ENCODE measurements around the gene USF2.

The USF2 gene

GRCh38 chr19:35316560-35316959 is 47.8 kb downstream of the USF2 start:
- H3K4me3 ChIP-seq (ENCODE audit: low read length), result no peak overlapping the region
- no peak for TF ChIP-seq CTCF (conservative IDR thresholded peaks at IDR 0.05; ENCODE audit: low read depth, low read length)
- no peak for DNase-seq (ENCODE audit: low read depth)

DNA sequence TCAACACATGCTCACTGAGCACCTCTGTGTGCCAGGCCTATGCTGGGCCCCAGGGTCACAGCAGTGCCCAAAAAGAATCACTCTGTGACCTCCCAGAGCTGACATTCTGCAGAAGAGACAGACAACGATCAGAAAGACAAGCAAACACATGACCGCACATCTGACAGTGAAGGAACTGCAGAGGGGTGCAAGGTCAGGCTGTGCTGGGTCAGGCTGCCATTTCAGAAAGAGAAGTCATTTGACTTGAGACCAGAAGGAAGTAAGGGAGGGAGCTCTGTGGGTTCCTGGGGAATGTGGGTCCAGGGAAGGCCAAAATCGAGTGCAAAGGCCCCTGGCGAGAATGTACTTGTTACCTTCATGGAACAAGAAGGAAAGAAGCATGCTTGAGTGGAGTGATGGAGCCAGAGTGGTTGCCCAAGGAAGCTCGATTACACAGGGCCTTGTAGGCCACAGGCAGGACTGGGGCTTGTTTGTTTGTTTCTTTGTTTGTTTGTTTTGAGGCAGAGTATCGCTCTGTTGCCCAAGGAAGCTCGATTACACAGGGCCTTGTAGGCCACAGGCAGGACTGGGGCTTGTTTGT is 48.8 kb downstream of the USF2 start:
- no peak for DNase-seq (ENCODE audit: low read depth)
- TF ChIP-seq CTCF (conservative IDR thresholded peaks at IDR 0.05; ENCODE audit: low read depth, low read length), result no peak
- no peak overlapping the region for H3K4me3 ChIP-seq (ENCODE audit: low read length)

DNA sequence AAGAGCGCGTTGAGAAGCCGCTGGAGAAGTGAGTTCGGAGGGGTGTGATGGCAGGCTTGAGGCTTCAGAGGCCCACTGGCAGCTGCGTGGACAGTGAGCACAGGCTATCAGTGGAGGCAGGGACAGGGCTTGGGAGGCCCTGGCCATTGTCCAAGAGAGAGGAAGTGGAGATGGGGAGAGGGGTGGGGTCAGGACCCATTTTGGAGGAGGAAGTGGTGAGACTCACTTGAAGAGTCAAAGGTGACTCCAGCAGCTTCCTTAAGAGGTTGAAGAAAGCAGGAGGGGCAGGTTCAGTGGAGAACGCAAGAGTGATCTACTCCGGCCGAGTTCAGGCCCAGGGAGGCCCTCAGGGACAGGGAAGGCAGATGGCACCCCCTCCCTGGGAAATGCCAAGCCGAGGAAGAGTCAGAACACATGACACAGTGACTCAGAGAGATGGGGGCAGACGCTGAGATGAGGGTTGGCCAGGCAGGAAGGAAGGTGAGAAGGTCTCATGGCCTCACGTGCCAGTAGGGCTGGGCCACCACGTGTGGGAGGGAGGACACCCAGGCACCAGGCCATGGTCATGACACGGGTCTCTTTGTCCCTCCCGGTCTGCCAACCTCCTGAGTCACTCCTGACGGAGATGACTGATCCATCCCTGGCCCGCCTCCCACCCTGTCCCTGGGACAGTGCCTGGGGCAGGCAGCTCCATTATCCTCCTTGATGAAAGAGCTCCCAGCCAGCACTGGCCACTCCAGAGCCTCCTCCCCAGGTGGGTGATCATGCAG is 50.1 kb downstream of the USF2 start:
- no peak overlapping the region for H3K4me3 ChIP-seq (ENCODE audit: low read length)
- TF ChIP-seq CTCF (conservative IDR thresholded peaks at IDR 0.05; ENCODE audit: low read depth, low read length), result no peak
- peak; percentile 35 for DNase-seq (ENCODE audit: low read depth)

DNA sequence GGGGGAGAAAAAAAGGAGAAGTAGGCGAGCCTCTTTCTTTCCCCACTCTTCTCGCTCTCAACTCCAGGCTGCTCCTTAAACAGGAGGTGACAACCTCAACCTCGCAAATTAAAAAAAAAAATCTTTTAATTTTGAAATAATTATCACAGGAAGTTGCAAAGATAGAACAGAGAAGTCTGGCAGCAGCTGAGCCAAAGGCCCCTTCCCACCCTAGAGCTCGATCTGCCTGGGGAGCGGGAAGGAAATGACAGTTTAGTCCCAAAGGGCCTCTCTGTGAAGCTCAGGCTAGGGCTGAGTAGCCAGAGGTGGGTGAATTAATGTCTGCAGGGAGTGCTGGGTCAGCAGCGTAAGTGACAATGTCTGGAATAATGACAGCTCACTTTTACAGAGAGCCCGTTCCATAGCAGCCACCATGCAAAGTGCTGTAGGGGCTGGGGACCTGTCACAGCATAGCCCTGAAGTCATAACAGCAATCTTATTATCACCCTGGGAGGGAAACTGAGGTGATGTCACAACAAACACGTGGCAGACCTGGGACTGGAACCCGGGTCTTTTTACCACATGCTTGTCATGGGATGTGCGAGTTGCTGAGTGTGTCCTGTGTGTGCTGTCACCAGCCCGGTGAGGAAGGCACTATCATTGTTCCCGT is 51.4 kb downstream of the USF2 start:
- H3K4me3 ChIP-seq (ENCODE audit: low read length), result no peak overlapping the region
- TF ChIP-seq CTCF (conservative IDR thresholded peaks at IDR 0.05; ENCODE audit: low read depth, low read length), result no peak
- DNase-seq (ENCODE audit: low read depth), result no peak

DNA sequence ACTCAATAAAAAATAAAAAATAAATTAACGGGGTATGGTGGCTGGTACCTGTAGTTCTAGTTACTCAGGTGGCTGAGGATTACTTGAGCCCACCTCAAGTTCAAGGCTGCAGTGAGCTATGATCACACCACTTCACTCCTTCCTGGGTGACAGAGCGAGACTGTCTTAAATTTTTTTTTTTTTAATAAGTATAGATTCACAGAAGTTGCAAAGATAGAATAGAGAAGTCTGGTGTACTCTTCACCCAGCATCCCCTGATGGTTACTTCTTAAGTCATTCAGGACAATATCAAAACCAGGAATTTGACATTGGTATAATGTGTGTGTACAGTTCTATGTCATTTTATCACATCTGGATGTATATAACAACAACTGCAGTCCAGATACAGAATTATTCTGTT is 52.5 kb downstream of the USF2 start:
- no peak overlapping the region for H3K4me3 ChIP-seq (ENCODE audit: low read length)
- no peak for TF ChIP-seq CTCF (conservative IDR thresholded peaks at IDR 0.05; ENCODE audit: low read depth, low read length)

DNA sequence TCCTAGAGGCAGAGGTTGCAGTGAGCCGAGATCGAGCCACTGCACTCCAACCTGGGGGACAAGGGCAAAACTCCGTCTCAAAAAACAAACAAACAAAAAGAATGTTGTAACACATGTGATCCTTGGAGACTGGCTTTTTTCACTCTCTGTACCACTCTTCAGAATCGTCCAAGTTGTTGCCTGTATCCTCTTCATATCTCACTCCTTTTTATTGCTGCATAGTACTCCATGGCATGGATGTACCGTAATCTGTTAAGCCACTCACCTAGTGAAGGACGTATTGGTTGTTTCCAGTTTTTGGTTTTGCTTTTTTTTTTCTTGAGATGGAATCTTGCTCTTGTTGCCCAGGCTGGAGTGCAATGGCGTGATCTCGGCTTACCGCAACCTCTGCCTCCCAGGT is 53.3 kb downstream of the USF2 start:
- no peak for TF ChIP-seq CTCF (conservative IDR thresholded peaks at IDR 0.05; ENCODE audit: low read depth, low read length)
- no peak for DNase-seq (ENCODE audit: low read depth)
- no peak overlapping the region for H3K4me3 ChIP-seq (ENCODE audit: low read length)

More for the DNA sequence above, 52.5 kb downstream of the USF2 start:
- DNase-seq (ENCODE audit: low read depth), result no peak
